ENCODE results near the gene FSTL3. TPM values are rescaled to one million over a fixed set of nuclear protein-coding genes. Genes with fewer than 3 reads are reported as not detected.

Gene FSTL3
- total RNA-seq = 96.0 and 177 TPM in 2 replicates

GRCh38 chr19:676339-677105, at the start of gene FSTL3:
Gene FSTL3 (plus strand): TSS chr19:676392. CDS start chr19:676424, 32 bp downstream.

DNA sequence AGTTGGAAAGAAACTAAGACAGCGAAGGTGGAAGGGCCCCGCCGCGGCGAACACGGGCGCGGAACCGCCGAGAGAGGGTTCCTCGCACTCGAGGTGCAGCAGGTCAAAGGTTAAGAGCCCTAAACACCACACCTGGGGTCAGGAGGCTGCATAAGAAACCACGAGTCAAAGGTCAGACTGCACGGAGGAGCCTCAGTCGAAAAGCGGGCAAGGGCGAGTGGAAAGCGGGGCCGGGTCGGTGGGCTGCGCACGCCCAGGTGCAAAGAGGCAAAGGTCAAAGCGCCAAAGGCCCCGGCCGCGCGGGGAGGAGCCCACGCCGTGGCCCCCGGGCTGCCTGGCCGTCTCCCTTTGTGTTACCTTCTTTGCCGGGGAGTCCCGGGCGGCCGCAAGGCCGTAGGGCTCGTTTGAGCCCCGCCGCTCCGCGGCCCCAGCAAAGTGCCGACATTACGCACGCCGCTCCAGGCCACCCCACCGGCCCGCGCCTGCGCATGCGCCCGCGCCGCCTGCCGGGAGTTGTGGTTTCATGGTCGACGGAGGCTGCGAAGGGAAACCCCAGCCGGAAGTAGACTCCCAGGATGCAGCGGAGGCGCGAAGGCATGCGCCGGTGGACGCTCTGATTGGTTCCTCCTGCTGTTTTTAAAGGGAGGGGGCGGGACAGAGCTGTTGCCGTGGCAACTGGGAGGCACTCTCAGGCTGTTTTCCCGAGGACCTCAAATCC, 43.0 kb upstream of the FSTL3 start, which contains the start of gene POLRMT:
POLRMT (minus strand) TSS at position 470 of the 718 bp plus-strand sequence; CDS start at position 445, 25 bp downstream.

DNA sequence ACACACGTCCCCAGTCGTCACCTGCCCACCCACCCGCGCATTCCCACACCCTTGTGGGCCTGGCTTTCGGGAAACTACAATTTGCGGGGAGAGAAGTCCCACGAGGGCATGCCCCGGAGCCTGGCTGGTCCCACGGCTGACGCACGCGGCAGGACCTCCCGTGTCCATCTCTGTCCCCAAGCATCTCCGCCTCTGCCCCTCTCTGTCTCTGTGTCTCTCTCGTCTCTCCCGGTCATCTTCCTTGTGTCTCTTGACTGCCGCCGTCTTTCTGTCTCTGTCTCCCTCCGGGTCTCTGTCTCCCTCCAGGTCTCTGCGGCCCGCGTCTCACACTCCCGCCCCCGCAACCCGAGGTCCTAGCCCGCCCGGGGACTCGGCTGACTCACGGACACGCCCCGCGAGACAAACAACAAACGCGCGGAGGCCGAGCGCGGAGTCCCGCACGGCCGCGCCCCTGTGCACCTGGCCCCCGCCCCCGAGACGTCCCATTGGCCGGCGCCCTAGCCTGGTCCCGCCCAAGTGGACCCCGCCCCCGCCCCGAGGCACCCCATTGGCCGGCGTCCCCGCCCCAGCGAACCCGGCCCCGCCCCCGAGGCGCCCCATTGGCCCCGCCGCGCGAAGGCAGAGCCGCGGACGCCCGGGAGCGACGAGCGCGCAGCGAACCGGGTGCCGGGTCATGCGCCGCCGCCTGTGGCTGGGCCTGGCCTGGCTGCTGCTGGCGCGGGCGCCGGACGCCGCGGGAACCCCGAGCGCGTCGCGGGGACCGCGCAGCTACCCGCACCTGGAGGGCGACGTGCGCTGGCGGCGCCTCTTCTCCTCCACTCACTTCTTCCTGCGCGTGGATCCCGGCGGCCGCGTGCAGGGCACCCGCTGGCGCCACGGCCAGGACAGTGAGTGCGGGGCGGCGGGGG, 36.7 kb upstream of the FSTL3 start, which contains the start of gene FGF22:
FGF22 (plus strand) TSS at position 627 of the 908 bp plus-strand sequence; CDS start at position 674, 47 bp downstream.

GRCh38 chr19:662962-663681, 13.1 kb upstream of the FSTL3 start, which contains the start of gene RNF126:
Gene RNF126 (minus strand): TSS chr19:663214. CDS start chr19:663121, 93 bp downstream.

GRCh38 chr19:695352-695949, 19.3 kb downstream of the FSTL3 start, which contains the start of gene PRSS57:
Gene PRSS57 (minus strand): TSS chr19:695452. CDS start chr19:695430, 22 bp downstream.

GRCh38 chr19:708154-709143, 32.3 kb downstream of the FSTL3 start, which contains the start of gene PALM:
Gene PALM (plus strand): TSS chr19:708935. CDS start chr19:709147, 212 bp downstream.

Other genes starting within 250 kb of the FSTL3 start
- gene SHC2, start 215.4 kb upstream of the FSTL3 start, total RNA-seq = 0.34 and 3.3 TPM in 2 replicates
- 0.14 TPM in 1 of 2 replicates, not detected in the other for gene MADCAM1, start 179.9 kb upstream of the FSTL3 start, total RNA-seq
- 10.0 and 13.0 TPM in 2 replicates for gene TPGS1, start 168.9 kb upstream of the FSTL3 start, total RNA-seq
- gene CDC34, start 144.6 kb upstream of the FSTL3 start, total RNA-seq = 87.6 and 161 TPM in 2 replicates
- not detected in 2 replicates for gene GZMM, start 132.3 kb upstream of the FSTL3 start, total RNA-seq
- 500 and 542 TPM in 2 replicates for gene BSG, start 103.8 kb upstream of the FSTL3 start, total RNA-seq
- 0.34 and 1.3 TPM in 2 replicates for gene HCN2, start 86.5 kb upstream of the FSTL3 start, total RNA-seq
- gene POLRMT, start 42.9 kb upstream of the FSTL3 start, total RNA-seq = 38.8 and 40.7 TPM in 2 replicates
- not detected in 2 replicates for gene FGF22, start 36.5 kb upstream of the FSTL3 start, total RNA-seq
- 40.3 and 49.2 TPM in 2 replicates for gene RNF126, start 13.2 kb upstream of the FSTL3 start, total RNA-seq
- not detected in 2 replicates for gene PRSS57, start 19.1 kb downstream of the FSTL3 start, total RNA-seq
- gene PALM, start 32.5 kb downstream of the FSTL3 start, total RNA-seq = 0.34 and 23.0 TPM in 2 replicates
- 55.5 and 95.0 TPM in 2 replicates for gene MISP, start 74.7 kb downstream of the FSTL3 start, total RNA-seq
- gene PTBP1, start 121.1 kb downstream of the FSTL3 start, total RNA-seq = 120 and 273 TPM in 2 replicates
- gene PLPPR3, start 145.6 kb downstream of the FSTL3 start, total RNA-seq = under 0.01 and 0.28 TPM in 2 replicates
- not detected in 2 replicates for gene AZU1, start 151.4 kb downstream of the FSTL3 start, total RNA-seq
- gene PRTN3, start 164.6 kb downstream of the FSTL3 start, total RNA-seq = not detected in 2 replicates
- 0.07 TPM in 1 of 2 replicates, not detected in the other for gene ELANE, start 175.9 kb downstream of the FSTL3 start, total RNA-seq
- gene CFD, start 183.3 kb downstream of the FSTL3 start, total RNA-seq = 4.4 and 6.4 TPM in 2 replicates
- 19.5 and 32.9 TPM in 2 replicates for gene MED16, start 216.8 kb downstream of the FSTL3 start, total RNA-seq
- not detected in 2 replicates for gene RNU6-9, start 217.1 kb downstream of the FSTL3 start, total RNA-seq
- gene R3HDM4, start 236.8 kb downstream of the FSTL3 start, total RNA-seq = 40.5 and 46.1 TPM in 2 replicates
- gene KISS1R, start 240.9 kb downstream of the FSTL3 start, total RNA-seq = under 0.01 and 0.07 TPM in 2 replicates
- gene ARID3A, start 249.6 kb downstream of the FSTL3 start, total RNA-seq = 12.0 and 12.4 TPM in 2 replicates

Measured in nasal cavity respiratory epithelium epithelial cell of viscerocranial mucosa (primary cell).